GM19351 (cell line): ENCODE results near the gene LINC00305.

Source experiments
- ATAC-seq: cut with Tn5 transposase; IDR thresholded peaks from one replicate; pipeline ENCODE4 v1.9.1; 2021; ENCODE audit warnings: mild to moderate bottlenecking, moderate library complexity; ENCODE audit not compliant: unreplicated experiment

The LINC00305 gene

GRCh38 chr18:64148988-64149387 is at the start of gene LINC00305:
Gene LINC00305, minus strand, starts transcription at chr18:64149088.
- no peak for ATAC-seq

DNA sequence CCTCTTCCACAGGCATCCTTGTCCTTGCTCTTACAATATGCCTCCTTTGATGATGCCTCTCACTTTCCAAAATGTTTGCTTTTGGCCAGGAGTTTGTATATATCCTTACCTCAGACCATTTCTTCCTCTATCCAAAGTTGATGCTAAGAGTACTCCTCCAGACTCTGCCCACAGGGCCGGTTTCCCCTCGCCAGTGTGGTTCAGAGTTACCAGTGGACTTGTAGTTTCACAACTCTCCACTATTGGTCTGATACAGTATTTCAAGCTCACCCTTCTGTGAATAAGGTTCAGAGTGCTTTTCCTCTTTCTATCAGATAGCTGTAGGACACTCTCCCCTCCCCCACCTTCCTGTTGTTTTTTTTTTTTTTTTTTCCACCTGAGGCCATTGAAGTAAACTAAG is 42.2 kb upstream of the LINC00305 start:
- ATAC-seq, result no peak

- no peak for ATAC-seq
Observed at GRCh38 chr18:64185987-64186386, 37.1 kb upstream of the LINC00305 start.

DNA sequence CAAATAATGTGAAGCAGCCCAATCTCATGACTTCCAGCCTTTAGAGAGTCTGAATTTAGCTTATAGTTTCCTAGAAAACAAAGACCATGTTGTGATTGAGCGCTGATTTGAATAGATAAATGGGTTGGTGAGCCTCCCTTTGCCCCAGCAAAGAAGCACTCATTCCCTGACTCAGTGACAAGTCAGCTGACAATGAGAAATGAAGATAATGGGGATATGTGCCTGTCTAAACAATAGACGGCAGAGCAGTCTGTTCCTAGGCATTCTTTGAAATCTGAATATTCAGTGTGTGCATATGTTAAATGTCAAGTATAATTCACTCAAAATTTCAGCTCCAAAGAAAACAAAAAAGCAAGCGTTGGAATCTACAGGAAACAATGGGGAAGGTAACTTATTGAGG is 34.8 kb upstream of the LINC00305 start:
- no peak for ATAC-seq

GRCh38 chr18:64180617-64181016 is 31.7 kb upstream of the LINC00305 start:
- no peak for ATAC-seq

GRCh38 chr18:64180171-64180570 is 31.3 kb upstream of the LINC00305 start:
- no peak for ATAC-seq

DNA sequence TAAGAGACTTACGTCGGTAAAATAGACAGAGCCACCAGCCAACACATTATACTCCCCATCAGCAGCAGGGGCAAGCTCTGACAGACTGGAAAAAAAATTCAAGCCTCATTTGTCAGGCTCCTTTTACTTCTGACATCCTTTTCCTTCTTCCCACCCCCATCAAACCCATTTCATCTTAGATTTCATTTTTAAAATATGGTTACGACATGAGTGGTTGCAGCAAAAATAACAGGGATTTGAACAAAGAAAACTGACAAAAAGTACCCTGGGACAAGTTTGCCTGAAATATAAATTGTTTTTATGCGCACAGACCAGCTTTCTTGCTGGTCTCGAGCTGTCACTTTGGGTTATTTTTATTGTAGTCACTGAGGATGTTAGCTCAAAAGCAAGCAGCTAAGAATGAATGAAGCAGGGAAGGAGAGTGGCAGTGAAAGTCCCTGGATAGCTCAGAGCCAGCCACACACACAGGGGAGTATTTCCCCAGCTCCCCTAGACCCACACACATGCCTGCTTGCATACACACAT is 30.7 kb upstream of the LINC00305 start:
- ATAC-seq, result no peak

DNA sequence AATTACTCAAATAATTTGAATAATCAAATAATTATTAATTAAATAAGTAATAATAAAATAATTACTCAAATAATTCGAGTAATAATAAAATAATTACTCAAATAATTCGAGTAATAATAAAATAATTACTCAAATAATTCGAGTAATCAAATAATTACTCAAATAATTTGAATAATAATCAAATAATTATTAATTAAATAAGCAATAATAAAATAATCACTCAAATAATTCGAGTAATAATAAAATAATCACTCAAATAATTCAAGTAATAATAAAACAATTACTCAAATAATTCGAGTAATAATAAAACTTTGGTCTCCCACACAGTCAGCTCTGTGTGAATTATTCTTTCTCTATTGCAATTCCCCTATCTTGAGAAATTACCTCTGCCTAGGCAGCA is 30.0 kb upstream of the LINC00305 start:
- no peak for ATAC-seq

DNA sequence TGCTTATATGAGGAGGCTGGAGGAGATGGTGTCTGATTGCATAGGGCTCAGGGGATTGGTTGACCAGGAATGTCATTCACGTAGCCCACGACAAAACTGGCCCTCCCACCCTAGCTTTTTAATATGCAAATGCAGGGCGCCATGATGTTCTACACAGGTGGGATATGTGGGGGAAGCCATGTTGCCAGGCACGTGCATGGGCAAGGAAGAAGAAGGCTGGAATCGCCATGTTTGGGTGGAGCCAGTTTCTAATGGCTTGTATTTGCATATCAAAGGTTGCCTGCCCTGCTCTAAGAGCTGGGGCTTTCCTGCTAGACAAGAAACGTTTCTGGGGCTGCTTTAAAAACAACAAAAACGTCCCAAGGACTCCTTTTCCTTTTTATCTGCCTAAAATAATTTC is 26.5 kb upstream of the LINC00305 start:
- ATAC-seq, result no peak

DNA sequence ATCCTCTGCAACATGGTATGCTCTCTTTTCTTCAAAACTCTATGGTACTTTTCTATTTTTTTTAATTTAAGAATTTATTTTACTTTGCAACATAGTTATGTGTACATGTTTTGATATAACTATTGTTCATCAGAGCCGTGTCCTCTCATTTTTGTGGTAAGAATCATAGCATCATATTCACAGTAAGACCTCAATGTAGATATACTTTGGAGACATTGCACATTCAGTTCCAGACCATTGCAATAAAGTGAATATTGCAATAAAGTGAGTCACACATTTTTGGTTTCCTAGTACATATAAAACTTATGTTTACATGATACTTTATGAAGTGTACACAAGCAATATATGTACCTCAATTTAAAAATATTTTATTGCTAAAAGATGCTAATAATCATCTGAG is 22.7 kb upstream of the LINC00305 start:
- no peak for ATAC-seq

- ATAC-seq, result no peak
Observed at GRCh38 chr18:64167408-64167925, 18.6 kb upstream of the LINC00305 start.

DNA sequence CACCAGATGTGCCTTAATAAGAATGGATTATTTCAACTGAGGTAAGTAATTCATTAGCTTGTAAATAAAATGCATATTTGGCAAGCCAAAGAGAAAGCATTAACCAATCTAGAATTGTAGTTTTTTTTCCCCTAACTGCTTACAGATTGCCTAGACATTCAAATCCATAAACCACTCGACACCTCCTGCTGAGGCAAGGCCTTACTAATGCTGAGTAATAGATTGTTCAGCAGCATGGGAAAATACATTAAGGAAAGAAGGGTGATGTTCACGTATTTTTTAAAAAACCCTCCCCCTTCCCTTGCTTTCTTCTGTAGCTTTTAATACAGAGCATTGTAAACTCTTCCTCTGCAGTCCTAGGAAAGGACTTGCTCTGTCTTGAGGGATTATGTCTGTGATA is 17.0 kb upstream of the LINC00305 start:
- no peak for ATAC-seq

DNA sequence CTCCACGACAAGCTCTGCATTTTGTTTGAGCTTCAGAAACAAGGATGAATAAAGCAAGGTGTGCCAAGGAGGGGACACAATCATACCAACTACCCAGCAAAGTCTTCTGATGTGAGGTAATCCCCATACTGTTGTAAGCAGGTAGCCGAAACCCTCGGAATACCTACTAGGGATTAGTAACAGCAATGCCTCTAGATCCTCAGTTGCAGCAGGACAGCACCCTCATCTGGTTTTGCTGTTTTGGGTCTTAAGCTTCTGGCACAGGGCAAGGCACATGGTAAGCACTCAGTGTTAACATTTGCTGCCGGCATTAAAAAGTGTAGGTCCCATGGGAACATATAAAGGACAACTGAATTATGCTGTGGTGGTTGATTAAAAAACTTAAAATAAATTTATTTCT is 16.0 kb upstream of the LINC00305 start:
- no peak for ATAC-seq

- no peak for ATAC-seq
Observed at GRCh38 chr18:64149916-64150438, 1.1 kb upstream of the LINC00305 start.

DNA sequence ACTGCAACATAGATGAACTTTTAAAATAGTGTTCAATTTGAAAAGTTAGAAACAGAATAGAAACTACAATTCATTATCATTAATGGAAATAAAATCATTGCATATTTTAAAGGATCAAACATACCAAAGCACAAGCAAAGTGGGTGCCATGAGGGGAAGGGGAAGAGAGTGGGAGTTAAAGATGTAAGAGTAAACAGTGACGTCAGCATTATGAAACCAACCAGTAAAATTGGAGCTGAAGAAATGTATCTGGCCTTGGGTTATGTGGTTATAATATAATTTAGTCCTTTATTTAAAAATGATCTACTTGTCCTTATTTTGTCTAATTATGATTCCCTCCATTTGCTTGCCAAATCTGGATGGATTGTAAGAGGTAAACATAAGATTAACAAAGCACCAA is 6.0 kb downstream of the LINC00305 start:
- ATAC-seq, result no peak

GRCh38 chr18:64137914-64138313 is 11.0 kb downstream of the LINC00305 start:
- no peak for ATAC-seq

GRCh38 chr18:64134044-64134747 is 14.7 kb downstream of the LINC00305 start:
- ATAC-seq, result no peak

- ATAC-seq, result no peak
Observed at GRCh38 chr18:64132871-64133270, 16.0 kb downstream of the LINC00305 start.

DNA sequence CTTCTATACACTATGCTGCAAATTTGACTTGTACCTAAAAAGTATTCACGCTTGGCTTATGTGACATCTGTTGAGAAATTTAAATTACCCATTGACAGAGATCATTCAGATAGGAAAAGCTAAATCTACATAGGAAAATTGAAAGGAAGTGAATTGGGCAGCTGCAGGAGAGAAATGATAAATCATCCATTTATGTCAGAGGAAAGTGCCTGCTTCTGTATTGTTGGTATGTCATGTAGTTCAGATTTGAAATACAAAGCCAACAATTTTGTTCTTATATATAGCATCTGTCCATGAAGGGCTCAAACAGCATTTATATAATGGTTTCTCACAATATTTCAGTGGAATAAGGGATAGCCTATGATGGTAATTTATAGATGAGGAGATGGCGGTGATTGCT is 17.6 kb downstream of the LINC00305 start:
- no peak for ATAC-seq

GRCh38 chr18:64127172-64127571 is 21.7 kb downstream of the LINC00305 start:
- ATAC-seq, result no peak

DNA sequence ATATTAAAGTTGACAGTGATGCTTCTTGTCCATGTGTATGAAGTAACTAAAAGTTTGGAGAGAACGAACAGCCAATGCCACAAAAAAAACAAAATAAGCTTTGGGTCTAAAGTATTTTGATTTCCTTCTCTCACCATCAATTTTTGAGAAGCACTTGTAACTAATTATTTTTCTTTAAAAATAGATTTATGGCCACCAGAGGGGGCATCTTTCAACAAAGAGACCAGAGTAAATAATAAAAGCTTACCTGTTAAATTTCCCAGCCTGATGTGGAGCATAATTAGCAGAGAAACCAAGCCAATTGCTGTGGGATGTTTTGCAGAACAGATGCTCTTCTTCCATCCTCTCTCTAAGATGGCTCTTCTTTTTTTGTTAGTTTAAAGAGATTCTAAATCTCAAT is 29.0 kb downstream of the LINC00305 start:
- ATAC-seq, result no peak

DNA sequence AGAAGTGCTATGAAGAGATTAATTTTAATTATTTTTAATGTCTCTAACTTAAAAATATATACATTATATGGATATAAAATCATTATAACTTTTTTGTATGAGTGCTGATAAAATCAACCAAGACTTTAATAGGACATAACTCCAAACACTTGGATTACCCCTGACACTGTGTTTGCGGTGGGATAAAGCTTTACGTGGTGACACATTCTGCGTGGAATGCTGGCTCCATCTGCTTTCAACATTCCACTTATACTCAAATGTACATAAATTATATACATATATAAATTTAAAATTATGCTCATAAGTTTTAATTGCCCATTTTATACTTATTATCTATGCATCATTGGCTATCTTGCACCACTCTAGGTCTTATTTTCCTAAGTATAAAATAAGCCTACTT is 30.5 kb downstream of the LINC00305 start:
- no peak for ATAC-seq
